GM06990 (cell line): Measurements from ENCODE around the gene PDCD5.

Experiments
- DNase-seq: peaks from one replicate; pipeline ENCODE4 v3.0.0-alpha.2; 2011; ENCODE audit not compliant: insufficient read length; ENCODE audit errors: extremely low read depth
- H3K27me3 ChIP-seq: replicated peaks from 2 replicates; pipeline ENCODE4 v1.6.0; 2011; ENCODE audit warnings: low read length; ENCODE audit not compliant: control insufficient read depth, insufficient read depth
- H3K36me3 ChIP-seq: 2 replicates; pipeline ENCODE4 v1.5.1; 2011; ENCODE audit warnings: low read length; ENCODE audit not compliant: control insufficient read depth, insufficient read depth
- H3K4me3 ChIP-seq: replicated peaks from 2 replicates; pipeline ENCODE4 v1.5.1; 2011; ENCODE audit warnings: low read depth, mild to moderate bottlenecking, control low read depth, low read length
- CTCF ChIP-seq: IDR thresholded peaks from 2 replicates; pipeline ENCODE4 v1.5.1; 2011; ENCODE audit warnings: low read length, control low read depth, mild to moderate bottlenecking, inconsistent platforms; ENCODE audit not compliant: insufficient read depth, poor library complexity, severe bottlenecking

Gene PDCD5

GRCh38 chr19:32619051-32619685 is 38.2 kb downstream of the PDCD5 start:
- DNase-seq, result no peak
- Histone ChIP-seq H3K27me3 (no peaks in the 10 kb centered on the region), H3K4me3 (no peak overlapping the region), H3K36me3 (peaks cover 26% of the 10 kb centered on the region)
- TF ChIP-seq CTCF, result no peak

DNA sequence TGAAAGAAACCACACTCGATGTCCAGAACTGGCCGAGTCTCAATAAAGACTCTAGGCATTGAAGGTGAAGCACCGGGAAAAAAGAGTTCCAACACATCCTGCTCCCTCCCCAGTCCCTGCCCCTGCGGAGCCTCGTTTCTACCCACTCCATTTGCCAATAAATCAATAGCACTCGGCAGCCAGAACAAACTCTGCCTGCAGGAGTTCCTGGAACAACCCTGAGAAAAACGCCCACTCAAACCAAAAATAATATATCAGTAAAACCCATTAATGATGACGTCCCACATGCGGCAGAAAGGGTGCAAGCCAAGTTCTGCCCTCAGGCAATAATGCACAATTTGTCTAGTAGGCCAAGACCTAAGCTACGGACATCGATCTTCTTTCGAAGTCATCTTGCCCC is 41.0 kb downstream of the PDCD5 start:
- Histone ChIP-seq H3K27me3 (no peaks in the 10 kb centered on the region), H3K4me3 (no peak overlapping the region), H3K36me3 (peaks cover 11% of the 10 kb centered on the region)
- DNase-seq, result no peak
- TF ChIP-seq CTCF, result no peak

- H3K36me3 ChIP-seq, result peaks cover 14% of the 10 kb centered on the region
- H3K4me3 ChIP-seq, result no peak overlapping the region
- no peaks in the 10 kb centered on the region for H3K27me3 ChIP-seq
- TF ChIP-seq CTCF, result no peak
- no peak for DNase-seq
Observed at GRCh38 chr19:32624410-32624809, 43.4 kb downstream of the PDCD5 start.

DNA sequence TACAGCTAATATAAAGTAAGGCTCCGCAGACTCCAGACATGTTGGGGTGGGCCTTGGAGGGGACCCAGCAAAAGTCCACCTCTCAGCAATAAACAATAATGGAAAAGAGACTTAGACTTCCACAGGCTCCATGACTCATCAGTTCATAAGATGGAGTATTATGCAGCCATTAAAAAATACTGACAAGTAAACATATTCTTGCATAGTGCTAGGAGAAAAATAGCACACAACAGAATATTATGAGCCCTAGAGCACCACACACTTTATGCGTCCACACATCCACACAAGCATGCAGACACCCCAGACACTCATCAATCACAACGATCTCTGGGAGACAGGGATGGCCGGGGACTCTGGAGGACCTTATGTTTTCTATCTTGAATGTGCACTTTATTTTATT is 46.0 kb downstream of the PDCD5 start:
- no peak for DNase-seq
- peaks cover 16% of the 10 kb centered on the region for H3K36me3 ChIP-seq
- TF ChIP-seq CTCF, result no peak
- H3K4me3 ChIP-seq, result no peak overlapping the region
- no peaks in the 10 kb centered on the region for H3K27me3 ChIP-seq

- no peaks in the 10 kb centered on the region for H3K27me3 ChIP-seq
- no peak overlapping the region for H3K4me3 ChIP-seq
- peaks cover 16% of the 10 kb centered on the region for H3K36me3 ChIP-seq
- DNase-seq, result no peak
- no peak for TF ChIP-seq CTCF
Observed at GRCh38 chr19:32627714-32628270, 46.8 kb downstream of the PDCD5 start.
